Measurements from ENCODE around the gene RANGAP1. TPM values are rescaled to one million over a fixed set of nuclear protein-coding genes. Genes with fewer than 3 reads are reported as not detected.
"Not testable (repeated sequence)": the region's sequence is repeated elsewhere in the genome, so short reads cannot be mapped to it uniquely, and the experiment has no call there.

RANGAP1 gene
- polyA plus RNA-seq, 4 donors = 45.4 to 60.6 (median 56.8) TPM

- no peak for DNase-seq (ENCODE audit: low read depth in 4 of 4, low spot score in 2 of 4)
Observed at GRCh38 chr22:41261541-41262249, 24.3 kb downstream of the RANGAP1 start.

GRCh38 chr22:41260871-41261270 lies 25.1 kb downstream of the RANGAP1 start:
- DNase-seq (ENCODE audit: low read depth in 4 of 4, low spot score in 2 of 4) = no peak

DNA sequence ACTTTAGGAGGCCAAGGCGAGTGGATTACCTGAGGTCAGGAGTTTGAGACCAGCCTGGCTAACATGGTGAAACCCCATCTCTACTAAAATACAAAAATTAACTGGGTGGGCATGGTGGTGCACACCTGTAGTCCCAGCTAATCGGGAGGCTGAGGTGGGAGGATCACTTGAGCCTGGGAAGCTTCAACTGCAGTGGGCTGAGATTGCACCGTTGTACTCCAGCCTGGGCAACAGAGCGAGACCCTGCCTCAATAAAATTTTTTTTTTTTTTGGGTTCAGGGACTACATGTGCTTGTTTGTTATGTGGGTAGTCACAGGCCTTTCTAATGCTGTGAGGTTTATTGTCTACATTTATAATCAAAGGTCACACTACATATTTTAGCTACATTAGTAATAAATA lies 26.2 kb downstream of the RANGAP1 start:
- DNase-seq (ENCODE audit: low read depth in 4 of 4, low spot score in 2 of 4) = not testable (repeated sequence)

GRCh38 chr22:41257696-41258095 lies 28.3 kb downstream of the RANGAP1 start:
- DNase-seq (ENCODE audit: low read depth in 4 of 4, low spot score in 2 of 4) = no peak

DNA sequence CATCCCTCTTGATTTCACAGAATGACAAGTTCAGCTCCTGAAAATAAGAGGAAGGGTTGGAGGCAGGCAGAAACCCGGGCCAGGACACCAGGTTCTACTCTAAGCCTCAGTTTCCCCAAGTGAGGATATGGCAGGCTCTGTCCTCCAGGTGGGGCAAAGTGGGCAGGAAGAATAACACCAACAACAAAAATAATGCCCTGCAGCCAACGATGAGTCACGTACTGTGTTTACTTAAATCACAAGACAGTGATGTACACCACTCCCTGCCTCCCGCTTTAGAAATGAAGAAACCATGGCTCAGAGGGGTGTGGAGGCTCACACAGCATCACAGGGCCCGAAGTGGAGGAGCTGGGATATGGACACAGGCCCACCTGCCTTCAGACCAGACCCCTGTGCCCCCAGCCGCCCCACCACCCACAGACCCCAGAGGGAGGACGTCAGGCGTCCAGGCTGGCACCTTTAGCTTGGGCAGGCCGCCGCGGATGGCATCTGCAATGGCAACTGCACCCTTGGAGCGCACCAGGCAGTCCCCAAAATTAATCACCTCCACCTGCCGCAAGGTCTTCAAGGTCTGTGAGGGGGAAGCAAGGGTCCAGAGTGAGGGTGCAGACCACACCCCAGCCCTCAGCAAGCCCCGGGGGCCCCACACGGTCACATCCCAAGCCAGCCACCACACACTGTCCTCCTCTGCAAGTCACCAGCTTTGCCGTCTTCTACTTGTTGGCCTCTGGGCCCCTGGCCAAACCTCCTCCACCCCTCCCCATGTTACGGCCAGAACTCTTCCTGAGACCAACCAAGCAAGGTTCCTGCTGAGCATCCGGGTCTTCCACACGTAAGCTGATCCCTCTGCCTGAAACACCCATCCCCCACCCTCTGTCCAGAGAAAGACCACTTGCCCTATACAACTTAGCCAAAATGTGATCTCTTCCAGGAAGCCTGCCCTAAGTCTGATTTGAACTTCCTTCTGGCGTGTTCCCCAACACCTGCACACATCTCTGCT lies 29.4 kb downstream of the RANGAP1 start:
- DNase-seq (ENCODE audit: low read depth in 4 of 4, low spot score in 2 of 4) = no peak

GRCh38 chr22:41254230-41254629 lies 31.8 kb downstream of the RANGAP1 start:
- no peak for DNase-seq (ENCODE audit: low read depth in 4 of 4, low spot score in 2 of 4)

DNA sequence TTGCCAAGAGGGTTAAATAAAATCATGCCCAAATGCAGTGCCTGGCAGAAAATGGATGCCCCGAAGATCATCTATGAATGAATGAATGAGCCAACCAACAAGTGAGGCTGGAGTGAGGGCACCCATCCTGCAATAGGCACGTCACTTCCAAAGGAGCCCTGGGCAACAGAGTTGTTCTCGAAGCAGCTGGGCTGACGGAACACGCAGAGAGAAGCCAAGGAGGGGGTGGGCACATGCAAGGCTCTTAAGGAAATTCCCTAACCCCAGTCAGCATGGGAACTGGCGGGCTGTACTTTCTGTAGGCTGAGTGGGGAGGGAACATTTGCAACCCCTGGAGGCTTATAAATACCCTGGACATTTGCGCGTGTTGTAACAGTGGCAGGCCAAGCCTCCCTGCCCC lies 33.6 kb downstream of the RANGAP1 start:
- DNase-seq (ENCODE audit: low read depth in 4 of 4, low spot score in 2 of 4) = no peak

- no peak for DNase-seq (ENCODE audit: low read depth in 4 of 4, low spot score in 2 of 4)
Observed at GRCh38 chr22:41250127-41250526, 35.9 kb downstream of the RANGAP1 start.

DNA sequence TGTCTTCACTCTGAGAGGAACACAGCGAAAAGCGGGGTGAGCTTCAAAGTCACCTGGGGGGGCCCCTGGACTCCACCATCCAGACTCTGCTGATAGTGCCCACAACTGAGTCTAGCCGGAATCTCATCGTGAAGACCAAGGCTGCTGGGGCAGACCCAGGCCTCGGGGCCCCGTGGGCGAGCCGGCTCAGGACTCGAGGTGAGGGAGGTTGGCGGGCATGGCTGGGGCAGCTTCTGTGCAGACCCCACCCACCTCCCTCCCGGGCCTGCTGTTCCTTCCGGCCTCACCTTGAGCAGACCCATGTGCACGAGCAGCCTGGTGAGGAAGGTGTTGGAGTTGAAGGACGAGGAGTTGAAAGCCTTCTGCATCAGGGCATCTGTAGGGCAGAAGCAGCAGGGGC lies 36.5 kb downstream of the RANGAP1 start:
- DNase-seq (ENCODE audit: low read depth in 4 of 4, low spot score in 2 of 4) = no peak

DNA sequence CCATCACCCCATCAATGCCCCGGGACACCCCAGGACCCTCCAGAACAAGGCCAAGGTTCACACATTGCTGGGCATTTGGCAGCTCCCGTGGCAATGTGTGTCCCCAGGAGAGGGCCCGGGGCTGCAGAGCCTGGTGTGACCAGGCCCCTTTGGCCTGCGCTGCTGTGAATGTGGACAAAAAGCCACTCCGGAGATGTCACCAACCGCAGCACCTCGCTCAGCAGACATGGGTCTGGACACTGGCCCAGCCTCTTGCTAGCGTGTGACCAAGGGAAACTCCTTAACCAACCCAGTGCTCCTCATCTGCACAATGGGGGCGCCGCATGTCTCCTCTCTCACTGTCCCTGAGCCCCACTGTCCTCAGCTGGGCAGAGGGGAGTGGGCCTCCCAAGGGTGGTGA lies 37.2 kb downstream of the RANGAP1 start:
- DNase-seq (ENCODE audit: low read depth in 4 of 4, low spot score in 2 of 4) = no peak

DNA sequence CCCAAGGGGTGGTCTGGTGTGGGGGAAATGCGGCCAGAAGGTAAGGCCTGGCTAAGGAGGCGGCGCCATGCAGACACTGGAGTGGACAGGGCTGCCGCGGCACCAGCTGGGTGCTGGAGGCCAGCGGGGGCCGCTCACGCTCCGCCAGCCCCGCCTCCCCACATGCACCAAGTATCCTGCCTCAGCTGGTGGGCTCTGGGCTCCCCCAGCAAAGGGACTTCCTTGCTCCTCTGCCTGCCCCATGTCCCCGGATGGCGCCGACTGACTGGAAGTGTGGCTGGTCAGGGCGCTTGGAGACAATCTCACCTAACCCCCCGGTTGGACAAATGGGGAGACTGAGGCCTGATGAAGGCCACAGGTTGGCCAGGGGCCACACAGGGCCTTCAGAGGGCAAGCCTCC lies 37.7 kb downstream of the RANGAP1 start:
- no peak for DNase-seq (ENCODE audit: low read depth in 4 of 4, low spot score in 2 of 4)

- no peak for DNase-seq (ENCODE audit: low read depth in 4 of 4, low spot score in 2 of 4)
Observed at GRCh38 chr22:41247703-41248102, 38.3 kb downstream of the RANGAP1 start.

GRCh38 chr22:41245917-41246499 lies 40.0 kb downstream of the RANGAP1 start:
- DNase-seq (ENCODE audit: low read depth in 4 of 4, low spot score in 2 of 4) = no peak

- no peak for DNase-seq (ENCODE audit: low read depth in 4 of 4, low spot score in 2 of 4)
Observed at GRCh38 chr22:41243361-41243760, 42.6 kb downstream of the RANGAP1 start.

GRCh38 chr22:41242396-41243117 lies 43.4 kb downstream of the RANGAP1 start:
- no peak for DNase-seq (ENCODE audit: low read depth in 4 of 4, low spot score in 2 of 4)

DNA sequence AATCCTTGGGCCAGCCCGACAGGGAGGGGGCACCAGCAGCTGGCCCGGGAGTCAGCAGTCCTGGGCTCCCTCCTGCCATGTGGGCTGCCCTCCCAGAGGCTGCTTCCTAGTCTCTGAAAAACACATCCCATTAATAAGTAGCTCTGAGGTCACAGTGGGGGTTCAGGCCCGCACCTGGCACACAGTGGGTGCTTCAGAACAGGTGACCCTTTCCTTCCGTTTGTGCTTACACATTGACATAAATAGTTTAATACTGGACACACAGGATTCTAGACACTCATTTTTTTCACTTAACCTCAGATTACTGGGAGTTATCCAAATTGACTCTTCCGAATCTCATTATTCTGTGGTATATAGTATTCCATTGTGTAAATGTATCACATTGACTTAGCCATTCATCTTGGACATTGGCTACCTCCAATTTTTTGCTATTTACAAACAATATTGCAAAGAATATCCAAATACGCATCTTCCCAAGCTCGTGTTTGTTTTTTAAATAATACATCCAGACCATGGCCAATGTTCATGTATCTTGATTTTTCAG lies 44.8 kb downstream of the RANGAP1 start:
- no peak for DNase-seq (ENCODE audit: low read depth in 4 of 4, low spot score in 2 of 4)

GRCh38 chr22:41240377-41241132 lies 45.4 kb downstream of the RANGAP1 start, which contains the start of gene CHADL:
CHADL (minus strand) TSS chr22:41240931; CDS start chr22:41240881, 50 bp downstream.
- DNase-seq (ENCODE audit: low read depth in 4 of 4, low spot score in 2 of 4) = no peak

DNA sequence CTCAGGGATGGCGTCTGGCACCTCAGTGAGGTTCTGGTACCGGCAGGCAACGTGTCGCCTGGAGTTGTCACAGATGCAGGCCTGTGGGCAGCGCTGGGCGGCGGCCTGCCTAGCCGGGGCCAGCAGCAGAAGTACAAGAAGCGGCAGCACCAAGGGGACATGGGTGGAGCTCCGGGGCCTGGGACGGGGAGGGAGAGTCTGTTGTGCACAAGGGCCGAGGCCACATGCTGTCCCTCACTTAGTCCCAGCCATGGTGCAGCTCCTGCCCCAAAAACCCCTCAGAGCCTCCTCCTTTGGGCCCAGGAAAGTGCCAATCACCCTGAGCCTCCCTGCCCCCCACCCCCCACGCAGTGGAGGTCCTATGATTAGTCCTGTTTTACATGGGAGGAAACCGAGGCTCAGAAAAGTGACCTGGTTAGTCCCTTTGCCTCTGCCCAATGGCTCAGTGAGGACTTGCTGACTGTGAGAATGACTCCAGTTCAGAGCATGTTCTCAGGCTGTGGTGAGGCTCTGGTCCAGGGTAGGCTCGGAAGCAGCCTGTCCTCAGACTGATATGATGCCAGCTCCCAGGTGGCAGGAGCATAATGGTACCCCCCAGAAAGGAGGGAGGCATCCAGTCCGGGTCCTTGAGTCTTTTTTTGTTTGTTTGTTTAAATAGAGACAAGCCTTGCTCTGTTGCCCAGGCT lies 46.4 kb downstream of the RANGAP1 start:
- no peak for DNase-seq (ENCODE audit: low read depth in 4 of 4, low spot score in 2 of 4)

All from left renal cortex interstitium (tissue), 4 donors.